Heart left ventricle (tissue), 16 donors: ENCODE measurements around the gene INSR. TPM values are rescaled to one million over a fixed set of nuclear protein-coding genes. Genes with fewer than 3 reads are reported as not detected.

Experiments
- ATAC-seq, 4 donors: fragments of 200-7000 bp; cut with Tn5 transposase; one replicate each; pipeline ENCODE4 v1.9.1; 2020 to 2022; ENCODE audit warnings: moderate library complexity in 4 of 4, mild to moderate bottlenecking in 3 of 4, moderate number of reproducible peaks in 1 of 4
- DNase-seq, 5 donors: peaks; one replicate each; pipeline ENCODE4 v3.0.0-alpha.2; 2020
- H3K27ac ChIP-seq, 12 donors: fragments of 200-600 bp; sonication (generic) in 4 of 12; one replicate each; pipeline versions ENCODE4 v1.5.0 to v1.8.0; 2016 to 2022; ENCODE audit warnings: mild to moderate bottlenecking in 2 of 12
- H3K27me3 ChIP-seq, 9 donors: fragments of 200-600 bp; sonication (generic) in 2 of 9; one replicate each; pipeline versions ENCODE4 v1.5.1 to v1.8.0; 2016 to 2022; ENCODE audit warnings: mild to moderate bottlenecking in 3 of 9
- H3K36me3 ChIP-seq, 9 donors: fragments of 200-600 bp; sonication (generic) in 2 of 9; one replicate each; pipeline versions ENCODE4 v1.5.0 to v1.8.0; 2018 to 2022; ENCODE audit warnings: mild to moderate bottlenecking in 2 of 9
- H3K4me1 ChIP-seq, 12 donors: fragments of 200-600 bp; sonication (generic) in 4 of 12; one replicate each; pipeline versions ENCODE4 v1.5.0 to v1.8.0; 2016 to 2022; ENCODE audit warnings: mild to moderate bottlenecking in 3 of 12
- H3K4me3 ChIP-seq, 12 donors: fragments of 200-600 bp; sonication (generic) in 4 of 12; one replicate each; pipeline versions ENCODE4 v1.5.0 to v1.8.0; 2017 to 2022; ENCODE audit warnings: mild to moderate bottlenecking in 9 of 12, moderate library complexity in 4 of 12
- H3K9me3 ChIP-seq, 12 donors: fragments of 200-600 bp; sonication (generic) in 4 of 12; one replicate each; pipeline versions ENCODE4 v1.5.0 to v1.8.0; 2016 to 2022; ENCODE audit warnings: mild to moderate bottlenecking in 1 of 12
- POLR2A ChIP-seq, 2 donors: fragments of 450-650 bp; IDR thresholded peaks; one replicate each; pipeline ENCODE4 v1.6.1; 2017; ENCODE audit warnings: antibody characterized with exemption in 2 of 2, mild to moderate bottlenecking in 2 of 2, moderate library complexity in 2 of 2
- WGBS, 4 donors: extraction: QIAGEN DNeasy Blood & Tissue Kit in 2 of 4; methylation state at CpG; one replicate each; pipeline versions ENCODE4 v1.1.5 to v1.1.7; 2013 to 2018; 5-methylcytosine and 5-hydroxymethylcytosine counted together
- intact Hi-C, 10 donors: fragments of 100-400 bp; cut with DNase I; formaldehyde crosslinking; loops; one replicate each; pipeline versions ENCODE4 v1.11.1 to v1.14.2; 2022
- polyA plus RNA-seq, 2 donors: library from polyadenylated mRNA; stranded (reverse); fragments of 200-250 nt; gene quantifications; one replicate each; pipeline ENCODE4 v1.2.3, GENCODE V29; 2013
- total RNA-seq, 9 donors: library from RNA; depleted of rRNA in 2 of 9; stranded (reverse); fragments of >200 nt in 2 of 9; fragmentation: NEBNext Ultra II Directional in 3 of 9; extraction: Animal tissue kit (Norgen Biotek cat#: 25700) in 3 of 9; gene quantifications; one replicate each; pipeline versions ENCODE4 v1.1.0 to v1.2.4, GENCODE V29; 2016 to 2023
- TF ChIP-seq, protein P1 (sequence below), 12 donors: fragments of 200-600 bp; sonication (generic) in 4 of 12; IDR thresholded peaks; one replicate each; pipeline versions ENCODE4 v1.5.0 to v1.8.0; 2018 to 2022; ENCODE audit warnings: antibody characterized with exemption in 12 of 12, mild to moderate bottlenecking in 5 of 12
- donor health status: ischemic (EF 13 %, LVEDD 7.1; RV severe dilation, severe dysfunction).
- donor health status: healthy with polysubstance abuse.
- donor health status: DM: no; HTN: yes; CAD: no.
- donor health status: DM: no; HTN: no; CAD: no.
- donor health status: ischemic (EF 25% LVEDD 6.9; RV normal size, moderate dysfunction).
- donor health status: ischemic (EF 25% LVEDD 5.7; RV mildly dilated, moderate dysfunction).
- donor health status: healthy.
- donor health status: DM: yes; HTN: yes; CAD: no.
- donor health status: ischemic (EF 35%, LVEDD 5.7; RV mildly dilated, moderate dysfunction).
- donor health status: nonischemic (EF 11% LVEDD 7.7; RV severe dilation, severe dysfunction).
- donor health status: DM: yes; HTN: yes; CAD: no.
- donor health status: PGD.
- donor health status: ischemic (EF 29% LVEDD 5.4; RV normal size, mild dysfunction).
- donor health status: nonischemic (EF 23%, LVEDD 6.1; RV moderate dilation, normal function).

The INSR gene
- total and polyA plus RNA-seq, 11 donors: 28.7 to 221 (median 98.8) TPM

DNA sequence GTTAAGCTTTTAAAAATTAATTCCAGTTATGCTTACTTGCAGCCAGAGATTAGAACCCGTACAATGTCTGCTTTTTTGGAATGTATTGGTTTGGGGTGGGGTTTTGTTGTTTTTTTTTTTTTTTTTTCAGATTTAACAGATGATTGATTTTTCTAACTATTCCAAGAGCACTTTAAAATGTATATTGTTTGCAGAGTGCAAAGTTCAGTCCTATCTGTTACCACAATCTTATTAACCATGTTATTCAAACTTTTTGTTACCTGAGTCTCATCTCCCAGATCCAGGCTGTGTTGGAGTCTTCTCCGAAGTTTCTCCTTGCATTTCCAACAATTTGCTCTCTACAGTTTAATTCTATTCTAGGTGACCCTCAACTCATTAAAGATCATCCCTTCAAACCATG lies 91.3 kb downstream of the INSR start:
- Histone ChIP-seq H3K36me3 (no peaks in the 10 kb centered on the region), H3K4me1 (peaks cover 0 to 45% (median 14%) of the 10 kb centered on the region in 12 donors), H3K4me3 (no peak overlapping the region), H3K27ac (no peak overlapping the region), H3K9me3 (no peaks in the 10 kb centered on the region), H3K27me3 (no peaks in the 10 kb centered on the region)
- DNase-seq (no peak), ATAC-seq (no peak)
- intact Hi-C loops: no loop called here
- 94 to 99% (median 96%) methylated on average over 2 of the region's 2 CpGs for WGBS, 4 donors
- TF ChIP-seq, protein P1, sequence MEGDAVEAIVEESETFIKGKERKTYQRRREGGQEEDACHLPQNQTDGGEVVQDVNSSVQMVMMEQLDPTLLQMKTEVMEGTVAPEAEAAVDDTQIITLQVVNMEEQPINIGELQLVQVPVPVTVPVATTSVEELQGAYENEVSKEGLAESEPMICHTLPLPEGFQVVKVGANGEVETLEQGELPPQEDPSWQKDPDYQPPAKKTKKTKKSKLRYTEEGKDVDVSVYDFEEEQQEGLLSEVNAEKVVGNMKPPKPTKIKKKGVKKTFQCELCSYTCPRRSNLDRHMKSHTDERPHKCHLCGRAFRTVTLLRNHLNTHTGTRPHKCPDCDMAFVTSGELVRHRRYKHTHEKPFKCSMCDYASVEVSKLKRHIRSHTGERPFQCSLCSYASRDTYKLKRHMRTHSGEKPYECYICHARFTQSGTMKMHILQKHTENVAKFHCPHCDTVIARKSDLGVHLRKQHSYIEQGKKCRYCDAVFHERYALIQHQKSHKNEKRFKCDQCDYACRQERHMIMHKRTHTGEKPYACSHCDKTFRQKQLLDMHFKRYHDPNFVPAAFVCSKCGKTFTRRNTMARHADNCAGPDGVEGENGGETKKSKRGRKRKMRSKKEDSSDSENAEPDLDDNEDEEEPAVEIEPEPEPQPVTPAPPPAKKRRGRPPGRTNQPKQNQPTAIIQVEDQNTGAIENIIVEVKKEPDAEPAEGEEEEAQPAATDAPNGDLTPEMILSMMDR (IDR thresholded peaks at IDR 0.05): no peak
- TF ChIP-seq POLR2A (IDR thresholded peaks at IDR 0.05): no peak

GRCh38 chr19:7200736-7201135 lies 93.5 kb downstream of the INSR start:
- no peak for DNase-seq
- Histone ChIP-seq H3K4me3 (no peak overlapping the region), H3K27ac (peak overlapping the region in 1 of 12 donors; percentile 66), H3K4me1 (peaks cover 0 to 51% (median 21%) of the 10 kb centered on the region in 12 donors), H3K9me3 (no peaks in the 10 kb centered on the region), H3K27me3 (no peaks in the 10 kb centered on the region), H3K36me3 (no peaks in the 10 kb centered on the region)
- TF ChIP-seq POLR2A (IDR thresholded peaks at IDR 0.05): no peak
- TF ChIP-seq, protein P1 (IDR thresholded peaks at IDR 0.05): no peak
- intact Hi-C loops: no loop called here
- 91 to 93% (median 92%) methylated on average over 4 of the region's 4 CpGs for WGBS, 4 donors
- no peak for ATAC-seq

GRCh38 chr19:7199613-7200533 lies 94.3 kb downstream of the INSR start:
- H3K4me1 ChIP-seq: peaks cover 0 to 42% (median 21%) of the 10 kb centered on the region in 12 donors
- DNase-seq (no peak), ATAC-seq (peak; percentile 16 to 35 (median 25))
- 56 to 67% (median 62%) methylated on average over 14 of the region's 14 CpGs for WGBS, 4 donors
- intact Hi-C loops: loop anchor here in 4 of 10 donors (2.0 to 5.0 kb wide), 6 partner anchors 41 to 95 kb away; partner anchors contain the start of gene INSR (in 1 of the 4)
- H3K27ac ChIP-seq: peak overlapping the region in 9 of 12 donors; percentile 46 to 90 (median 70)
- TF ChIP-seq POLR2A (IDR thresholded peaks at IDR 0.05): no peak
- TF ChIP-seq, protein P1 (IDR thresholded peaks at IDR 0.05): no peak
- H3K36me3 ChIP-seq: no peaks in the 10 kb centered on the region
- no peak overlapping the region for H3K4me3 ChIP-seq
- H3K9me3 ChIP-seq: no peaks in the 10 kb centered on the region
- no peaks in the 10 kb centered on the region for H3K27me3 ChIP-seq
